ENCODE measurements around the gene GTF2H1. TPM values are rescaled to one million over a fixed set of nuclear protein-coding genes. Genes with fewer than 3 reads are reported as not detected.
"Not testable (repeated sequence)": the region's sequence is repeated elsewhere in the genome, so short reads cannot be mapped to it uniquely, and the experiment has no call there.

GTF2H1 gene
- total RNA-seq, 1 experiment from 2014 or later, result 39.4 TPM

DNA sequence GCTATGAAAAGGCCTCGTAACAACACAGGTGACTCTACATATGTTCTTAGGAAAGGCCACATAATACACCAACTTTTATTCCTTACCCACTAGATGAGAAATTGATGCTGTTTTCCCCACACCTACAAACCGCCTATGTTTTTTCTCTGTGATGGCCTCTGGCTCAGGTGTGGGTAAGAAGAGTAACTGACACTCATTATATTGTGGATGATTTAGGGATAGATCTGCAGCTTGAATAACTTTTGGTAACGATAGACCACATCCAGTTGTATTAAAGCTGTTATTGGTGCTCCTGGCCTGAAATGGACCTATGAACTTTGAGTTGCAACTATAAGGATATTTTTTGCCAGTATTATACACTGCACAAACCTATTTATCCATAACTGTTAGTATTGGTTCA, 75.6 kb downstream of the GTF2H1 start:
- H3K4me1 Mint-ChIP-seq, result peaks cover 0 to 14% of the 10 kb centered on the region in 2 experiments; a peak in 3 of 4 replicates
- Histone ChIP-seq H3K23me2 (ENCODE audit: insufficient read length, low read depth, low read length, poor library complexity, severe bottlenecking) (peaks cover 15% of the 10 kb centered on the region), H2BK120ac (ENCODE audit: low read depth, low read length, poor library complexity, severe bottlenecking) (no peak overlapping the region), H4K8ac (replicated peaks; ENCODE audit: insufficient read length, low read depth, low read length) (no peak overlapping the region), H3K27ac (ENCODE audit: insufficient read length, low read depth, low read length) (no peak overlapping the region), H3K4me2 (ENCODE audit: insufficient read depth, insufficient read length, low read length) (no peak overlapping the region), H3K4me1 (ENCODE audit: insufficient read depth, low read length) (0 out of 2 replicates have a peak, but pooled peaks cover 4% of the 10 kb centered on the region), H3K9me3 (ENCODE audit: control insufficient read depth, low read depth, low read length) (no peaks in the 10 kb centered on the region), H3K27me3 (ENCODE audit: insufficient read depth, low read length) (peaks cover 2% of the 10 kb centered on the region; the same call in 1 of the 2 replicates), H3K56ac (ENCODE audit: insufficient read length, low read depth, low read length) (no peak overlapping the region), H3K79me1 (ENCODE audit: insufficient read depth, low read depth, low read length, poor library complexity, severe bottlenecking) (no peaks in the 10 kb centered on the region), H4K20me1 (ENCODE audit: control insufficient read depth, insufficient read depth, insufficient read length) (no peaks in the 10 kb centered on the region), H3K23ac (ENCODE audit: insufficient read length, low read depth, low read length) (no peak overlapping the region), H3K9ac (ENCODE audit: extremely low read depth, insufficient read length, low read length) (no peak overlapping the region), H3K14ac (ENCODE audit: insufficient read depth, low read length) (no peak overlapping the region), H2BK5ac (ENCODE audit: insufficient read length, low read length) (no peak overlapping the region), H2BK15ac (ENCODE audit: low read depth, low read length) (no peak overlapping the region), H4K91ac (ENCODE audit: insufficient read length, low read depth, low read length) (no peak overlapping the region), H4K5ac (ENCODE audit: insufficient read length, low read depth, low read length) (no peak overlapping the region), H2BK12ac (ENCODE audit: insufficient read length, low read depth, low read length) (no peak overlapping the region), H2BK20ac (ENCODE audit: low read depth, low read length, poor library complexity, severe bottlenecking) (no peak overlapping the region), H2AFZ (ENCODE audit: low read length) (no peak overlapping the region), H3K4ac (ENCODE audit: low read depth, low read length) (no peak overlapping the region), H3K79me2 (ENCODE audit: insufficient read depth, low read length) (peaks cover 10% of the 10 kb centered on the region; the same call in 1 of the 2 replicates), H3K18ac (ENCODE audit: insufficient read length, low read depth, low read length) (no peak overlapping the region), H3T11ph (ENCODE audit: low read length) (no peak overlapping the region), H2AK5ac (ENCODE audit: insufficient read length, low read length) (no peak overlapping the region)
- no peaks in the 10 kb centered on the region for H3K9me3 Mint-ChIP-seq
- peak overlapping the region in 1 of 2 experiments; percentile 39; a peak in 1 of 5 replicates for H3K4me3 Mint-ChIP-seq
- H3K36me3 Mint-ChIP-seq (ENCODE audit: insufficient read depth in 1 of 3, low read depth in 3 of 3), result peaks cover 26 to 63% (median 54%) of the 10 kb centered on the region in 3 experiments; a peak in 6 of 7 replicates
- TF ChIP-seq, protein P1, sequence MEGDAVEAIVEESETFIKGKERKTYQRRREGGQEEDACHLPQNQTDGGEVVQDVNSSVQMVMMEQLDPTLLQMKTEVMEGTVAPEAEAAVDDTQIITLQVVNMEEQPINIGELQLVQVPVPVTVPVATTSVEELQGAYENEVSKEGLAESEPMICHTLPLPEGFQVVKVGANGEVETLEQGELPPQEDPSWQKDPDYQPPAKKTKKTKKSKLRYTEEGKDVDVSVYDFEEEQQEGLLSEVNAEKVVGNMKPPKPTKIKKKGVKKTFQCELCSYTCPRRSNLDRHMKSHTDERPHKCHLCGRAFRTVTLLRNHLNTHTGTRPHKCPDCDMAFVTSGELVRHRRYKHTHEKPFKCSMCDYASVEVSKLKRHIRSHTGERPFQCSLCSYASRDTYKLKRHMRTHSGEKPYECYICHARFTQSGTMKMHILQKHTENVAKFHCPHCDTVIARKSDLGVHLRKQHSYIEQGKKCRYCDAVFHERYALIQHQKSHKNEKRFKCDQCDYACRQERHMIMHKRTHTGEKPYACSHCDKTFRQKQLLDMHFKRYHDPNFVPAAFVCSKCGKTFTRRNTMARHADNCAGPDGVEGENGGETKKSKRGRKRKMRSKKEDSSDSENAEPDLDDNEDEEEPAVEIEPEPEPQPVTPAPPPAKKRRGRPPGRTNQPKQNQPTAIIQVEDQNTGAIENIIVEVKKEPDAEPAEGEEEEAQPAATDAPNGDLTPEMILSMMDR (conservative IDR thresholded peaks at IDR 0.05), result no peak
- no peak for DNase-seq
- no peak overlapping the region for H3K27ac Mint-ChIP-seq
- WGBS (ENCODE audit: extremely low coverage, insufficient read length, low lambda C conversion rate), result no CpG with 5 or more reads among the region's 3 CpGs
- peaks cover 6% of the 10 kb centered on the region for H3K27me3 Mint-ChIP-seq (ENCODE audit: low read depth)

DNA sequence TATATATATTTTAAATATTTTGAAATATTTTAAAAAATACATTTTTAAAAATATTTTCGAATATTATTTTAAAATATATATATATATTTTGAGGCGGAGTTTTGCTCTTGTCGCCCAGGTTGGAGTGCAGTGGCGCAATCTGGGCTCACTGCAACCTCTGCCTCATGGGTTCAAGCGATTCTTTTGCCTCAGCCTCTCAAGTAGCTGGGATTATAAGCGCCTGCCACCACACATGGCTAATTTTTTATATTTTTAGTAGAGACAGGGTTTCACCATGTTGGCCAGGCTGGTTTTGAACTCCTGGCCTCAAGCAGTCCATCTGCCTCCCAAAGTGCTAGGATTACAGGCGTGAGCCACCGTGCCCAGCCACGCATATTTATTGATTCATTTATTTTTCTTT, 78.7 kb downstream of the GTF2H1 start:
- H3K56ac ChIP-seq (ENCODE audit: insufficient read length, low read depth, low read length); H3K79me1 ChIP-seq (ENCODE audit: insufficient read depth, low read depth, low read length, poor library complexity, severe bottlenecking); H3K4ac ChIP-seq (ENCODE audit: low read depth, low read length); H3K9ac ChIP-seq (ENCODE audit: extremely low read depth, insufficient read length, low read length); H4K91ac ChIP-seq (ENCODE audit: insufficient read length, low read depth, low read length); H3K4me2 ChIP-seq (ENCODE audit: insufficient read depth, insufficient read length, low read length); H4K5ac ChIP-seq (ENCODE audit: insufficient read length, low read depth, low read length); H3K27me3 Mint-ChIP-seq (ENCODE audit: low read depth); H3K9me3 Mint-ChIP-seq; H2BK15ac ChIP-seq (ENCODE audit: low read depth, low read length); H2BK120ac ChIP-seq (ENCODE audit: low read depth, low read length, poor library complexity, severe bottlenecking); H3K4me1 Mint-ChIP-seq; H3K27me3 ChIP-seq (ENCODE audit: insufficient read depth, low read length); H3K27ac Mint-ChIP-seq; H3K4me3 Mint-ChIP-seq; H3K23me2 ChIP-seq (ENCODE audit: insufficient read length, low read depth, low read length, poor library complexity, severe bottlenecking); H3K27ac ChIP-seq (ENCODE audit: insufficient read length, low read depth, low read length); H3T11ph ChIP-seq (ENCODE audit: low read length); H2BK20ac ChIP-seq (ENCODE audit: low read depth, low read length, poor library complexity, severe bottlenecking); H2AFZ ChIP-seq (ENCODE audit: low read length); H2BK5ac ChIP-seq (ENCODE audit: insufficient read length, low read length); H3K23ac ChIP-seq (ENCODE audit: insufficient read length, low read depth, low read length); H3K14ac ChIP-seq (ENCODE audit: insufficient read depth, low read length); H3K18ac ChIP-seq (ENCODE audit: insufficient read length, low read depth, low read length); DNase-seq; H3K79me2 ChIP-seq (ENCODE audit: insufficient read depth, low read length); H4K20me1 ChIP-seq (ENCODE audit: control insufficient read depth, insufficient read depth, insufficient read length); H2AK5ac ChIP-seq (ENCODE audit: insufficient read length, low read length); H4K8ac ChIP-seq (replicated peaks; ENCODE audit: insufficient read length, low read depth, low read length); H2BK12ac ChIP-seq (ENCODE audit: insufficient read length, low read depth, low read length); H3K4me1 ChIP-seq (ENCODE audit: insufficient read depth, low read length); H3K9me3 ChIP-seq (ENCODE audit: control insufficient read depth, low read depth, low read length): not testable (repeated sequence)
- no CpG with 5 or more reads among the region's 9 CpGs for WGBS (ENCODE audit: extremely low coverage, insufficient read length, low lambda C conversion rate)
- peaks cover 40 to 84% (median 81%) of the 10 kb centered on the region in 3 experiments; a peak in 6 of 7 replicates for H3K36me3 Mint-ChIP-seq (ENCODE audit: insufficient read depth in 1 of 3, low read depth in 3 of 3)

Data from H9 (cell line).